ENCODE measurements around the gene BAZ1B.

GRCh38 chr7:73424489-73424885 lies 97.6 kb downstream of the BAZ1B start:
- no peak for TF ChIP-seq POLR2A (IDR thresholded peaks at IDR 0.05; ENCODE audit: low read length)
- TF ChIP-seq GATA1 (IDR thresholded peaks at IDR 0.05; ENCODE audit: low read depth, low read length), result no peak

Measured in erythroblast (primary cell).